GM21367 (cell line): Measurements from ENCODE around the gene DLGAP4.

ENCODE experiments used
- ATAC-seq: cut with Tn5 transposase; IDR thresholded peaks from one replicate; pipeline ENCODE4 v1.9.1; 2021; ENCODE audit not compliant: unreplicated experiment

DLGAP4 gene

GRCh38 chr20:36320261-36320897 is 14.2 kb downstream of the DLGAP4 start:
- no peak for ATAC-seq

DNA sequence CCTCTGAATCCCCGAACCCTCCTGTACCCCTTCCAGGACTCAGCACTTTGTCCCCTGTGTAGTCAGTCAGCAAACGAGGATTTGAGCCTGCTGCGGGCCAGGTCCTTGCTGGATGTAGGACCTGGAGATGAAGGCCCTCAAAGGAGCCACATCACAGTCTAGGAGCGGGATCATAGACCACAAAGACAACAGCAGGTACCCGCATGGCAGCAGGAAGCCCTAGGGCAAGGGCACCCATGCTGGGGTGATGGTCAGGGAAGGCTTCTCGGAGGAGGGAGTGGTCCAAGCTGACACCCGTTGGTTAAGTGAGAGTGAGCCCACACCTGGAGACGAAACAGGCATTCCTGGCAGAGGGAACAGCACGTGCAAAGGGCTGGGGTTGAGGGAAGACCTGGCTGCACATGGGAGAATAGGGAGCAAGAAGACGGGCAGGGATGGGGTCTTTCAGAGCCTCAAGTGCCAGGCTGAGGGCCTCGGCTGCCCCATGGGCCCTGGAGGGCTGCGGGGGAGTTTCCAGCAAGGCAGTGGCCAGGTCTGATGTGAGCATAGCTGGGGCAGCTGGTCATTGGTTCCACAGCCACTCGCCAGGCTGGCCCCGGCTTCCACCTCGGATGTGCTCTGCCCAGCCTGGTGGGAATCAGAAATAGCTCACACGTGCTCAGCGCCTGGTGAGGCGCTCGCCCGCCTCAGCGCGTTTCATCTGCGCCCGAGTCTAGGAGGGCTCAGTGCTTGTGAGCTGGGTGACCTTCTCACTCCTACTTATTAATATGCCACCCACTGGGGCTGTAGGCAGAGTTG is 15.0 kb downstream of the DLGAP4 start:
- no peak for ATAC-seq

- ATAC-seq: no peak
Measured at GRCh38 chr20:36322131-36322530, 16.0 kb downstream of the DLGAP4 start.

DNA sequence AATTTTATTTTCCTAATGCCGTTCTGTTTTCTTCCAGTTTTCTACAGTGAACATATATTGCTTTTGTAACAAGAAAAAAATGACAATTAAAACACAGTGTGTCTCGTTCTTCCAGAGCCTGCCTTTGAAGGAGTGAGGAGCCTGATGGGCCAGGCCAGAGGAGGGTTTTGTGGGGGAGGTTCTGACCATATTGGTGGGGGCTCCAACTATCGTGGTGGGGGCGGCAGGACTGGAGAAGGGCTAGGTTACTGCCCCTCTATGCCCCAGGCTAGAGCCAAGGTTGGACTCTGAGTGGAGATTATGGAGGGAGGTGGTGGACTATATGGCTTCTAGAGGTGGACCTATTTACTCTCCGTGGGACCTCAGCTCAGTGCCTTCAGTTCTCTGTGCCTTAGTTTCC is 24.0 kb downstream of the DLGAP4 start:
- ATAC-seq: no peak

DNA sequence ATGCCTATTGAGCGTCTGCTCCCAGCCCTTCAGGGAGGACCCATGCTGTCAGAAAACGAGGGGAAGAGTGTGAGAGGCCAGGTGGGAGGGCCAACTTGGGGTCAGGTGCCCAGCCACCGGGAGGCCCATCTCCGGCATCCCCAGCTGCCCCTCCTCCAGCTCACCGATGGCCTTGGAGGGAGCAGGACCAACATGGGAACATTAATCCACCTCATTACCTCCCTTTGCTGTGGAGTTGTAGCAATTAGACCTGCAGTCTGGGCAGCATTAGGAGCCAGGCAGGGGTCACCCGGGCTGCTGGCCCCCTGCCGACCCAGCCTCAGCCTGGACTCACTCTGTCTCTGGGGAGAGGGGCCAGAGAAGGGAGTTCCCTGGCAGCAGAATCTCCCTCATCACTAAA is 25.1 kb downstream of the DLGAP4 start:
- no peak for ATAC-seq

GRCh38 chr20:36333841-36334240 is 27.7 kb downstream of the DLGAP4 start:
- ATAC-seq: no peak

- no peak for ATAC-seq
Measured at GRCh38 chr20:36334281-36335205, 28.4 kb downstream of the DLGAP4 start.

- no peak for ATAC-seq
Measured at GRCh38 chr20:36335206-36335870, 29.2 kb downstream of the DLGAP4 start.

DNA sequence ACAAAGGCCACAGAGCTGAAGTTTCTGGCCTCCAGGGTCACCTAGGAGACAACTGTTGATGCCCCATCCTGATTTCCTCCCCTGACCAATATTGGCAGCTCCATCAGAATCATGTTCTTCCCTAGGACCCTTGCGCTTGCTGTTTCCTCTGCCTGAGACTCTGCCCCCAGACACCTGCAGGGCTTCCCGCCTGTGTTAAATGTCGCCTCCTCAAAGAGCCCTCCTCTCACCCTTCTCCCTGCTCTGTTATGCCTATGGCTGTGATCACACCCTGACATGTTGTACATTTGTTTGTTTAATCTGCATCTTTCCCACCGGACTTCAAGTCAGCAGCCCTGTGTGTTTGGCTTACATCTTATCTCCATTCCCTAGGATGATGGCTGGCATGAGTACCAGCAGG is 30.1 kb downstream of the DLGAP4 start:
- ATAC-seq: no peak

DNA sequence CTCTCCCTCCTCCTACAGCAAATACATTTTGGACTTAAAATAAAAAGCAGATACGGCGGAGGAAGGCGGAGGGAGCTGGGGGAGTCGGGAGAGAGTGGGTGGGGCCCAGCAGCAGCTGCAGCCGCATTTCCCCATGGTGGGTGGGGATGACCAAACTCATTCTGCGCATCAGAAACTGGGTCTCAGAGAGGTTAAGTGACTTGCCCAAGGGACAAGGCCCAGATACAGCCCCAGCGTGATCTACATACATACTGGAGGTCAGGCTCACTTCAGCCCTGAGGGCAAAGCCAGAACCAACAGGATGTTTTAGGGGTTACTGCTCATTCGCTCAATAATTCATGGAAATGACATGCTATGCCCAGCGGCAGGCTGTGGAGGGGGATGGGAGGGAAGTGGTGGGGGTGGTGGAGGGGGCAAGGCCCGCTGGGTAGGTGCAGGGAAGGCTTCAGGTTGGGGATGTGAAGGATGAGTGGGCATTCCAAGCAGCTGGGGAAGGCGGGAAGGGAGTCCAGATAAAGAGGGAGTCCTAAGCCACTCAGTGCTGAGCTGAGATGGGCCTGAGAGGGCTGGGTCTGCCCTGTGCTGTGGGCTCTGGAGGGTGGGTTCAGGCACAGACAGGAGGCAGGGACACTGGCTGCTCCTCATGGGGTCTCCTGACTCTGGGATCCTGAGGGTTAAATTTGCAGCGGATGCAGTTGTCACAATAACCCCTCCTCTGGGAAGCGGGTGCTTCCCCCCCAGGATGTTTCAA is 31.0 kb downstream of the DLGAP4 start:
- ATAC-seq: no peak

GRCh38 chr20:36337886-36338285 is 31.7 kb downstream of the DLGAP4 start:
- ATAC-seq: no peak

DNA sequence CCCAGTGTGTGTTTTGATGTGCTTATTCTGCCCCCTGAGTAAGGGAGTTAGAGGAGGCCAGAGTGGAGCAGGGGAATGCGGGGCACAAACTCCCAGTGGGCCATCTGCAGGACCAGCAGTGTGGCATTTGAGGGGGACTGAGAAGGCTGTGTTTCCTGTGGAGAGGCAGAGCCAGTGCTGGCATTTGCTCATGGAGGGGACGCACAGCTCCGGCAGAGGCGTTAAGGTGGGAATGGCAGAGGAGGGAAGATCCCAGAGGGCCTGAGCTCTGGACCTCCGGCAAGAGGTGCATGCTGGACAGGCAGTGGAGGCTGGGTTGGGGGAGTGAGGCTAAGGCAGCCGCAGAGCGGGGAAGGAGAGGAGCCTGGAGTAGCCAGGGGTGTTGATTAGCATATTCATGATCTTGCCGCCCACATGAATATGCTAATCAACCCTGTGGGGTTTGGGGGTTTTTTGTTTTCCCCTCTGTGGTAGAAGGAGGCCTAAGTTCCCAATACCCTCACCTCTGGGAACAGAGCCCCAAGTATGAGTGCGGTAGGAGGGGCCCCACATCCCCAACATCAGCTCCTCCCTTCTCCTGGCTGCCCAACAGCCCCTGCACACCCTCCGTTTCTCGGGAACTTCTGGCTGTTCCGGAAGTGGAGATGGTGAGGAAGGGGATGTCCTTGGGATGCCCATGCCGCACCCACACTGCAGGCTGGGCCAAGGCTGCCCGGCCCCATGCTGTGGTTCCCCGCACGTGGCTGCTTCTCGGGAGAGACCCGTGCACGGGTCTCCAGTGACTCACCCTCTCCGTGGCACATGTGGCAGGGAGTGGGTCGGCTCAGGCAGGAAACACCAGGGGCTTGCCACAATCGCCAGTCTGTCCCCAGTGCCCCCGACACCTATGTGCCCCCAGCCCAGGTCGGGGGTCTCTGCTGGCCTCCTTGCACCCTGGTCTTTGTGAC is 33.8 kb downstream of the DLGAP4 start:
- ATAC-seq: no peak

DNA sequence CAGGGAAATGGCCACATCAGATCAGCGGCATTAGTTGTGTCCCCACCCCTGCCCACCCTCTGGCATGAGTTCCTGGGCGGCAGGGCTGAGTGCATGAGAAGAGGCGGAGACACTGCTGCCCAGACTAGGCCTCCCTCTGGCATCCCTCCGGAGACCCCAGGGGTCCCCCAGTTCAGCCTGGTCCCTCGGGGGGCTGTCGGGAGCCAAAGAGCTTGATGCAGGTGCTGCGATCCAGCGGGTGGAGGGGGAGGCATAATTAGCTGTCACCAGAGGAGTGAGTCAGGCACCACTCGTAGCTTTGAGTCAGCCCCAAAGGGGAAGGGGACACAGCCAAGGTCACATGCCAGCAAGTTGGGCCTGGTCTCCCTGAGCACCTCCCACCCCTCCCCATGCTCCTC is 34.5 kb downstream of the DLGAP4 start:
- no peak for ATAC-seq

GRCh38 chr20:36341331-36342020 is 35.3 kb downstream of the DLGAP4 start:
- ATAC-seq: no peak

DNA sequence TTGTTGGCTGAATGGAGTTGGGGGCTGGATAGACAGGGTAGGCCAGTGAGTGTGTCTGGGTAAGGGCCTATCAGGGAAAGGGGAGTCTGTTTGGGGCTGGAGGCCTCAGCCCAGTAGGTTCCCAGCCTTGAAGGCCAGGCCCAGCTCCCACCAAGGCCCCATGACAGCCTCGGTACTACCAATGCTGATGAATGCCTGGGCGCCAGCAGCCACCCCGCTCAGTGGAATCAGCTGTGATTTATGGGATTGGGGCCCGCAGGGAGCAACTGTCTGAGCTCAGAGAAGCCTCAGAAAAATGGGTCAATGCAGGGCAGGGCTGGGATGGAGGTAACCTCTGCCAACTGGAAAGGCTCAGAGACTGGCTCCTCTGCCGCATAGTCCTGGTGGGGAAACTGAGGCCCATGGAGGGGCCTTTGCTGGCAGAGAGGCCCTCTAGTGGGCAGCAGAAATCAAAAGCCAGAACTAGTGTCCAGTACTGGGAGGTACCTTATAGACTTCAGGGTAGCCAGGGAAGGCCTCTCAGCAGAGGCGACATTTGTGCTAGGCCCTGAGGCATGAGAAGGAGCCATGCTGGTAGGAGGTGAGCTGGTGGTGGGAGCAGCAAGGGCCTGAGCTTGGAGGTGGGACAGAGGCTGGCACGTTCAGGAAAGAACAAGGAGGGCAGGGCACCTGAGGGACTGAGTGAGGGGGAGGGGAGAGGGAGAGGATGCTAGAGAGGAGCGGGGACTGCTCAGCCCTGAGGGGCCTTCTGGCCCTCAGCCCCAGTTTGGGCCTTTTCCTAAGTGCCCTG is 36.4 kb downstream of the DLGAP4 start:
- no peak for ATAC-seq

GRCh38 chr20:36343641-36344040 is 37.5 kb downstream of the DLGAP4 start:
- ATAC-seq: no peak

DNA sequence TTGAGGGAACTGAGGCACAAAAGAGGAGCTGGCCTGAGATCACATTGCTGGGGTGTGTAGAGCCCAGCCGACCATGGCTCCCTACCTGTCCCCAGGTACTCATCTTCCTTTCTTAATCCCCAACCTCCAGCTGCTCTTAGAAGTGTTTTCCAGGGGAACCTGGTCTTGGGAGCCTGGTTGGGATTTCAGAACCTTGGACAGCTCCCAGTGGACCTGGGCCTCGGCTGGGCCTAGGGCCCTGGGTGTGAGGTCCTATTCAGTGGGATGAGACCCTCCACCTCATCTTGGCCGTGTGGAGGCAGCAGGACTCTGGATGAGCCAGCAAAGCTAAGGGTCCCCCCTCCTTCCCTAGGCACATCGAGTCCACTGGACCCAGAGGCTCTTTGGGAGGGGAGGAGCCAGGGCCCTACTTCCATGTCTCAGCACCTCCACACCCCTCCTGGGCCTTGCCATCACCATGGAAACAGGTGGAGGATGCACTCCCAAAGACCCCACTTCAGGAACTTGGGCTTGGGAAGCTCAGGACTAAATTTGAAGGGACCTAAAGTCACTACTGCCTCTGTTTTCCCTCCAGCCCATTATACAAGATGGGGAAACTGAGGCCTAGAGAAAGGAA is 38.5 kb downstream of the DLGAP4 start:
- no peak for ATAC-seq
